ENCODE measurements around the gene BCAT1. TPM values are rescaled to one million over a fixed set of nuclear protein-coding genes. Genes with fewer than 3 reads are reported as not detected.
"Not testable (repeated sequence)": the region's sequence is repeated elsewhere in the genome, so short reads cannot be mapped to it uniquely, and the experiment has no call there.

BCAT1 gene
- total RNA-seq, 1 donor from 2014 or later = 39.7 TPM

DNA sequence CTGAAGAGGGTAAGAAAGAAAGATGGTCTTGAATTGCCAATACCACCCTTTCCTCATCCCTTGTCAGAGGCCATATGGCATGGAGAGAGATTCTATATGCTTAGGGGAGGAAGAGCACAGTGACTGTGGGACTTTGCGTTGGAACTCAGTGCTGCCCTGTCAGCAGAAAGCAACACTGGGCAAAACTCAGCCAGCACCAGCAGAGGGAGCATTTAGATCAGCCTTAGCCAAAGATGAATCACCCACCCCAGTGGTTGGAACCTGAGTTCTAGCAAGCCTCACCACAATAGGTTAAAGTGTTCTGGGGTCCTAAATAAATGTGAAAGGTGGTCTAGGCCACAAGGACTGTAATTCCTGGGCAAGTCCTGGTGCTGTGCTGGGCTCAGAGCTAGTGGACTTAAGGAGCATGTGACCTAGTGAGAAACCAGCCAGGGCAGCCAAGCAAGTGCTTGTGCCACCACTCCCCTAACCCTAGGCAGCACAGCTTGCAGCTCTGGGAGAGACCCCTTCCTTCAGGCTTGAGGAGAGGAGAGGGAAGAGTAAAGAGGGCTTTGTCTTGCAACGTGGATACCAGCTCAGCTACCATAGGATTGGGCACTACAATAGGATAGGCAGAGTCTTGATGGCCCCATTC is 11.4 kb upstream of the BCAT1 start:
- intact Hi-C loops (cut with micrococcal nuclease) = loop anchor here (1.0 kb wide), 2 partner anchors 170 to 195 kb away; no protein-coding TSS in a partner anchor

DNA sequence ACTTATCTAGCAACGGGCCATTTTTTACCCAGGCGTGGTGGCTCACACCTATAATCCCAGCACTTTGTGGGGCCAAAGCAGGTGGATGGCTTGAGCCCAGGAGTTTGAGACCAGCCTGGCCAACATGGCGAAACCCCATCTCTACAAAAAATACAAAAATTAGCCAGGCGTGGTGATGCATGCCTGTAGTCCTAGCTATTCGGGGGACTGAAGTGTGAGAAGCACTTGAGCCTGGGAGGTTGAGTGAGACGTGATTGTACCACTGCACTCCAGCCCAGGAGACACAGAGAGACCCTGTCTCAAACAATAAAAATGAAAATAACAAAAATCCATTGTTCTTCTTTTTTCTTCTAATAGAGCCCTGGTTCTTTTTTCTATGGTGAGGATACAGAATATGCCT is 7.5 kb upstream of the BCAT1 start:
- intact Hi-C loops (cut with micrococcal nuclease) = not testable (repeated sequence)

DNA sequence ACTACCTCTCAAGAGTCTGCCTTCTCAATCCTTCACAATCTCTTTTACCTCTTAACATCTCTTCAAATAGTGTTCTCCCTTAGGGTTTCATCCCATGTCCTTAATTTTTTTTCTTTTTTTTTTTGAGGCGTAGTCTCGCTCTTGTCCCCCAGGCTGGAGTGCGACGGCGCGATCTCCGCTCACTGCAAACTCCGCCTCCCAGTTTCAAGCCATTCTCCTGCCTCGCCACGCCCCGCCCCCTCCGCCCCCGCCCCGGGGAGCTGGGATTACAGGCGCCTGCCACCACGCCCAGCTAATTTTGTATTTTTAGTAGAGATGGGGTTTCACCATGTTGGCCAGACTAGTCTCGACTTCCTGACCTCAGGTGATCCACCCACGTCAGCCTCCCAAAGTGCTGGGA is 7.0 kb upstream of the BCAT1 start:
- intact Hi-C loops (cut with micrococcal nuclease) = no loop called here

DNA sequence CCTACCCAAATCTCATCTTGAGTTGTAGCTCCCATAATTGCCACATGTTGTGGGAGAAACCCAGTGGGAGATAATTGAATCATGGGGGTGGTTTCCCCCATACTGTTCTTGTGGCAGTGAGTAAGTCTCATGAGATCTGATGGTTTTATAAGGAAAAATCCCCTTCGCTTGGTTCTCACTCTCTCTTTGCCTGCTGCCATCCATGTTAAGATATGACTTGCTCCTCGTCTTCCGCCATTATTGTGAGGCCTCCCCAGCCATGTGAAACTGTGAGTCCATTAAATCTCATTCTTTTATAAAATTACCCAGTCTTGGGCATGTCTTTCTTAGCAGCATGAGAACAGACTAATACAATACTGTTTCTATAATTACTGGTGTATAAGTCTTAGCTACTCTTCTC is 6.5 kb upstream of the BCAT1 start:
- intact Hi-C loops (cut with micrococcal nuclease) = no loop called here

DNA sequence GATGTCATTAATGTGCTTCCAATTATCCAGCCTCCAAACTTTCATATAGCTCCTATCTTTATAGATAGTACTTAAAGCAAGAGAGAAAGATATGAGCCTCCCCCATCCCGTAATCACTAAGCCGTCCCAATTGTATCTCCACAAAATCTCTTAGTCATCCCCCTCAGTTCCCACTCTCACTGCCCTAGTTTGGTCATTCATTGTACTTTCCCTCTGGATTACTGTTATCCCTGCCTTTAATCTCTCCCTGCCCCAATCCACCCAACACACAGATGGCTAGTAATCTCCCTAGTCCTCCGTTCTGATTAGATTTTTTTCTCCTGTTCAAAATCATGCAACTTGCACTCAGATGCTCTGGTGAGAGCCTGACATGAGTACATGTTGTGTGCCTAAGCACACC is 5.4 kb upstream of the BCAT1 start:
- intact Hi-C loops (cut with micrococcal nuclease) = no loop called here

DNA sequence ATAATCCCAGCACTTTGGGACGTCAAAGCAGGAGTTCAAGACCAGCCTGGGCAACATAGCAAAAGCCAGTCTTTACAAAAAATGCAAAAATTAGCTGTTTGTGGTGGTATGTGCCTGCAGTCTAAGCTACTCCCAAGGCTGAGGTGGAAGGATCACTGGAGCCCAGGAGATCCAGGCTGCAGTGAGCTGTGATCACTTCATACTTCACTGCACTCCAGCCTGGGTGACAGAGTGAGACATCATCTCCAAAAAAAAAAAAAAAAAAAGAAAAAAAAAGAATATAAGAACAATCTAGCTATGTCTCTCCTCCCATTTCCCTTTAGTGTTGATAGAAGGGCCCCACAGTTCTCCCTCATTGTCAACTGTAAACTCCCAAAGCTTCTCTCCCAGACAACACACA is 3.5 kb upstream of the BCAT1 start:
- intact Hi-C loops (cut with micrococcal nuclease) = no loop called here

DNA sequence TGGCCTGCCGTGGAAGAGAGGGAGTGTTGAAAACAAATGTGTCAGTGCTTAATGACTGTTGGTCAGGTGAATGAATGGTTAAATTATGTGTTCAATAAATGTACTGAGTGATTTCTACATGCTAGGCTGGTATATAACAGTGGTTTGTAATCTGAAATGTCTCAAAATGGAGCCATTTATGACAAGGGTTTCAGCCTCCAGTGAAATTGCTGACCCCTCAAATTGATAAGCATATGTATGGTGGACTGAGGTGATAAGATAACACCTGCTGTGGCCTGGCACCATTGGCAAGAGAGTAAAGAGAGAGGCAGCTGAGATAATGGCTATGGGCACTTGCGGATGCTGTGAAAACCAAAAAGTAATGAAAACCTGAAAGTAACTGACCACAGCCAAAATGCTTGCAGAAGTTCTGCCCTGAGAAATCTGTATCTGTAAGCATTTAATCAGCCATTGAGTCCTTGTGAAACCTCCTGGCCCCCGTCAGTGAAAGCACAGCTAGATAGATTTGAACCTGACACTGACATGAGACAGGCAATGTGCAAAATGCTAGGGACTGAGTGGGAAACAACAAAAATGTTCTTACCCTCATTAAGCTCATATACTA is 1.4 kb upstream of the BCAT1 start:
- intact Hi-C loops (cut with micrococcal nuclease) = no loop called here

DNA sequence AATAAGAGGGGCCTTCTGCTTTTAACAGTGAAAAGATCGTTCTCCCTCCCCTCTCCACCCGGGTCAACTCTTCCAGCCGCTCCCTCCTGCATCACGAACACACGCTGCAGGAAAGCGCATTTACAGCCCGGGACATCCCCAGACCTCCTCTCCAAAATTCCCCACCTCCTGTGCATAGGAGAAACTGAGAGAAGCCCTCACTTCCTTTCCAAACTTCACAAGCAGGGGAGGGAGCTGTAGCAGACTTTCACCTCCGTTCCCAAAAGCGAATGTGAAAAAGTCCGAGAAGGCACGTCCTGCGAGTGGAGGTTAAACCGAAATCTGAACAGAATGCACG is 513 bp downstream of the BCAT1 start:
- intact Hi-C loops (cut with micrococcal nuclease) = loop anchor here (1.0 kb wide), 1 partner anchor 109 kb away; no protein-coding TSS in a partner anchor

DNA sequence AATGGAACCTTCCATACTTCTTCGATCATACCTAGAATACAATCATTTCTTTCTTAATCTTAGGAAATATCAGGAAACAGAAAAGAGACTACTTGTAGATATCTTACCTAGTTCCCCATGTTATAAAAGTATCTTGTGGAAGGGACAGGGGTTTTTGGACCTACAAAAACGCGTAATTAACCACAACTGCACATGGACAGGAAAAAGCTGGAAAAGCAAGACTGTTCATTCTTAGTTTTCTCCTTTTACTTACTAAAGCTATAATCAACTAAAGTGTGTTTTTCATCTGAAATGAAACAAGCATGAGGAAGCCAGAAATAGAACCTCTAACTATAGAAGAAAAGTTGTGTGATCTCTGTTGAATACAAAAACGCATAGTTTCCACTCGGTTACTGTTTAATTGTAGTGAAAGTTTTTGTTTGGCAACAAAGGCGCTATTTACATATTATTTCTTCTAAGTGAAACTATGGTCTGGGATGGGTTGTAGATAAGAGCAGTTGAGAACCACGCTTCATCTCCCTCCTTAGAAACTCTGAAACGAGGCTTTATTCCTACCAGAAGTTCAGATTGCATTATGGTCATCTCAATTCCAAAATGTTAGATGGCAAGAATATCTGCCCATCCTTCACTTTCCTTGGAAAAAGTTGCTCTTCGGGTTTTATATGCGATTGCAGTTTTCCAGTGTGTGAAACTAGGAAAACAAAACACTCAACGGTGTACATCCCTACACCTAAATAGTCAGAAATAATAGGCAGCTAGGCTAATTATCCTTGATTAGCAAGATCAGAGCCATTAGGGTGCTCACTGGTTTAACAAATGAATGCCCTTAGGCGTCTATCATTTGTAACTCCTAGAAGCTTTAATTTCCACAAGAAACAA is 1.1 kb downstream of the BCAT1 start:
- intact Hi-C loops (cut with micrococcal nuclease) = loop anchor here (1.0 kb wide), 3 partner anchors 44 to 108 kb away; no protein-coding TSS in a partner anchor

DNA sequence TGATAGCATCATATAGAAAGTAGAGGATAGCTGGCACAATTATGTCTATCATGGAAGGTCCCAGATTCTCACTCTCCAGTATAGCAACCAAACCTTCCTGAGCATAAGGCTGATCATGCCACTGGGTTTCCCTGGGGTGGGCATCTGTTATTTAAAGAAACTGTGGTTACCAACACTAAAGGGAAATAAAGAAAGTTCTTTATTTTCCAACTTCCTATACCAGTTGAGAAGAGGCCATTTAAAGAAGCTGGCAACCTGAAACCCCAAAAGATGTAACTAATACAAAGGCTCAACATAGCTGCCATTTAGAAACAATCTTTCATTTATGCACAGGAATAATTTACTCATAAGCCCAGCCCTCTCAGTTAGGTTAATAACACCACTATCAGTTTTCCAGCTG is 3.1 kb downstream of the BCAT1 start:
- intact Hi-C loops (cut with micrococcal nuclease) = no loop called here

DNA sequence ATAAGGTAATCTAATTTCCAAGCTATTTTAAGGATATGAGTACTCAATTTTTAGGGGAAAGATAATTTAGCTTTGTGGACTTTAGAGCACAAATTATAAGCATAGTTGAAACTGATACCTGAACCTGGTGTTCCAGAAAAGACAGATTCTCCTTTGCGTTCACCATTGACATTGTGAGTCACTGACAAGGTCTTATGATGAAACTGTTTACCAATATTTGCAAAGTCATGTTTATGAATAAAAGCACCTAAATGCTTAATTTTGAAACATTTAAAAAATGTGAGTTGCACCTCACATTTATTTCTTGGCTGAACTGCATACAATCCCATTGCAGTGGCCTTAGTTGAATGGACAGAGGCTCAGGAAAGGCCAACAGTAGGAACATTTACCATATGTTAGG is 3.9 kb downstream of the BCAT1 start:
- intact Hi-C loops (cut with micrococcal nuclease) = no loop called here

DNA sequence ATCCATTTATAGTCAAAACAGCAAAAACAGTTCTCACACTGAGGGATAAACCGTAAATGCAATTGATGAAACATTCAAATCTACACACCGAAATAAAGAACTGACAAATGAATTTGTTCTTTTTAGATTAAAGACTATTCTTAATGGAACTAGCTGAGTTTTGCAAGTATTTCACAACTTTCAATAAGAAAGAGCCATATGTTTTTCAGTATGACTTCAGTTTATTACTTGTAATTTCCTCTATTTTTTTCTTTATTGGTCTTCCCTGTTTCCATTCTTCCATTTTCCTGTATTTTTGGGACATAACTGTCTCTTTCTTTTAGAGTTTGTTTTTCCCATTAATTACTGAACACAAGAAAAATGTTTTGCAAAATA is 4.3 kb downstream of the BCAT1 start:
- intact Hi-C loops (cut with micrococcal nuclease) = no loop called here

DNA sequence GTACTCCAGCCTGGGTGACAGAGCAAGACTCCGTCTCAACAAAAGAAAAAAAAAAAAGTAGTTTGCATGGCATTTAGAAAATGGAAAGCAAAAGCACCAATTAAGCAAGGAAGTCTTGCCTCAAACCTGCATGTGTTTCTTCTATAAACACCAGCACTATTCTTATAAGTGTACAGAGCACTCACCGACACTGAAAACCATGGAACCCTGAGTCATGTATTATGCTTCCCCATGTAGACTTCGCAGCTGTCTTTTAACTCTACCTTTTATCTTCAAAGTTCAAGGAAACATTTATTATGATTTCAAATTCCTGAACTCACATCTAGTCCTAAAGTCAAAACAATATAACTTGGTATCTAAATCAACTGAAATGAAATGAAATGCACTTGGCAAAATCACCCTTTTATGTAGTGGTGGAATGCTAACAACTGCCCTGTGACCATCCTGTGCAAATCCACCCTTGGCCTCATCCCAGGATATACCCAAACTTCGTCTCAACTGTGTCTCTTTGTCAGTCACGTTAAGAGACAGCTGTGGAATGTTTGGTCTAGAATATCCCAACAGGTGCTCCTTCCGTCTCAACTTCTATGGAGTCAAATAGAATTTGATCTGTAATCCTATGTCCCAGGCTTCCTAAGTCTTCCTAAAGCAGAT is 4.8 kb downstream of the BCAT1 start:
- intact Hi-C loops (cut with micrococcal nuclease) = no loop called here

DNA sequence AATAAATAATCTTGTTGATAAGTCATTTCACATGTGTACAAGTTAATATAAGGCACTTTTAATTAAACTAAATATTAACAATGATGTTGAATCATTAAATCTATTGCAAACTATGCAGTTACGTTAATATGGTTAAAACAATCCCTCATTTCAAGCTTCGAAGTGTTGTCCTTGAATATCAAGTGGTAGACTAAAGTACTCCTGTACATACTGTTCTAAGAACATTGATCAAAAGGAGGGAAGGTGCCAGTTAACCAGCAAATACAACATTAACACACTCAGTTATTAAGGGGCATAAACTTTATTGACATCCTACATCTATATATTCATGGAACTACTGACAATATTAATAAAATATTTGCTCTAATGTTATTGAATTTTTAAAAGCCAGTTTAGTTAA is 8.7 kb downstream of the BCAT1 start:
- intact Hi-C loops (cut with micrococcal nuclease) = no loop called here

DNA sequence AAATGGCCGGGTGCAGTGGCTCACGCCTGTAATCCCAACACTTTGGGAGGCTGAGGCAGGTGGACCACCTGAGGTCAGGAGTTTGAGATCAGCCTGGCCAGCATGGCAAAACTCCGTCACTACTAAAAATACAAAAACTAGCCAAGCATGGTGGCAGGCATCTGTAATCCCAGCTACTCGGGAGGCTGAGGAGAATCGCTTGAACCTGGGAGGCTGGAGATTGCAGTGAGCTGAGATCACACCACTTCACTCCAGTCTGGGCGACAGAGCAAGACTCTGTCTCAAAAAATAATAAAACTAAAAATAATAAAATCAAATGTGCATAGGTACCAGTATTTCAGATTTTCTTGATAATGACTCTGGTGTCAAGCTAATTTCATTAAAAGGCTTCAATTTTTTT is 9.3 kb downstream of the BCAT1 start:
- intact Hi-C loops (cut with micrococcal nuclease) = not testable (repeated sequence)

DNA sequence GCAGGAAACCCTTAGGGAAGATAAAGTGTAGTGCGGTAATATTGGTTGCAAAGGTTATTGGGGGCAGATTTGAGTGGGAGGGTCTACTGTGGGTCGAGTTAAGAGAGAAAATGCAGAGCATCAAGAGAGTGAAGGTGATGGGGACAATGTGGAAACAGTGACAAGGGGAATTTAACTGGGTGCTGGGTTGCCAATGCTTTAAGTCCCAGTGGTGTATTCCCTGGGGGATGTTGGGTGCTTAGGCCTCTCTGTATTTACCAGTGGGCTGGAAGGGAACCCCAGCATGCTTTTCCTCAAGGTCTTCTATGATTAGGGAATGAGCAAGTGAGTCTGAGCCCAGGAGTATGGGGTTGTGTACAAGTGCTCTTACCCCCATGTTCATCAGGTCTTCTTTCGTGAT is 10.6 kb downstream of the BCAT1 start:
- intact Hi-C loops (cut with micrococcal nuclease) = no loop called here

DNA sequence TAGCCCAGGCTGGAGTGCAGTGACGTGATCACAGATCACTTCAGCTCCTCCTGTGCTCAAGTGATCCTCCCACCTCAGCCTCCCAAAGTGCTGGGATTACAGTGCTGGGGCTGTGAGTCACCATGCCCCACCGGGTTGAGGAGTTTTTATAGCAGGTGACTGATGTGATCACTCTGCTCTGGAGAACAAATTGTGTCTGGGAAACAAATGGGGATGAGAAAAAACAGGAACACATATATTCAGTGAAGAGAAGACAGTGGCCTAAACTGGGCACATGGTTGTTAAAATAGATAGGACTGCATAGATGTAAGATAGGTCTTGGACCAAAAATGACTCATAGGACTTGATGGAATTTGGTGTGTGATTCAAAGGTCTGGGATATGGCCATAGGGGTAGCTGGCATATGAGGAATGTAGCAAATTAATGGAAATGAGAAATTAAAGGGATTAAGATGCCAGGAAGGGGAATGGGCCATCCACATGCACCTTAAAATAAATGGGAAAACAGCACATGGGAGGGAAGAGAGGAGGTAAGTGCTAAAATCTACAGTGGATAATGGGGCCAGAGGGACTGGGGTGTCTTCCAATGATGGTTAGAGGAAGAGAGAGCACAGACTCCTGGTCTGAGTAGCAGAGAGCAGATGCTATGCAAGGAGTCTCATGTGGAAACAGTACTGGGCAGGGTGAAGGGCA is 11.2 kb downstream of the BCAT1 start:
- intact Hi-C loops (cut with micrococcal nuclease) = no loop called here

DNA sequence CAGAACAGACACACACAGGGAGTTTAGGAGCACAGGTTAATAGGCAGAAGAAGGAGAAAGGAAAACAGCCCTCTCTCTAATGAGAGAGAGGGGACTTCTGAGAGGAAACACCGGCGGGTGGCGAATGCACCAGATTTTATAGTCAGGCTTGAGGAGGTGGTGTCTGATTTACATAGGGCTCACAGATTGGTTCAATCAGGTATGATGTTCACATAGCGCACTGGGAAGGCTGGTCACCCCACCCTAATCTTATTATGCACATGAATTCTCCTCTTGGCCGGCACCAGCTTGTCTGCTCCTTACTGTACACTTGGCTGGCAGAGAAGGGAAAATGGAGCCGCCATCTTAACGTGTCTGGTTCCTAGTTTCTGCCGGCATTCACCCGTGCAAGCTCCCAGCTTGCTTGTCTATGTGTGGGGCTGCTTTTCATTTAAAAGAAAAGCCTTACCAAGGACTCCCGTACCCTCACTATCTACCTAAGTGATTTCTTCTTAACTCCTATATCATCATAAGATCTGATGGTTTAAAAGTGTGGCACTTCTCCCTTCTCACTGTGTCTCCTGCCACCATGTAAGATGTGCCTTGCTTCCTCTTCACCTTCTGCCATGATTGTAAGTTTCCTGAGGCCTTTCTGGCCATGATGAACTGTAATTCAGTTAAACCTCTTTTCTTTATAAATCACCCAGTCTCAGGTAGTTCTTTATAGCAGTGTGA is 15.1 kb downstream of the BCAT1 start:
- intact Hi-C loops (cut with micrococcal nuclease) = no loop called here

DNA sequence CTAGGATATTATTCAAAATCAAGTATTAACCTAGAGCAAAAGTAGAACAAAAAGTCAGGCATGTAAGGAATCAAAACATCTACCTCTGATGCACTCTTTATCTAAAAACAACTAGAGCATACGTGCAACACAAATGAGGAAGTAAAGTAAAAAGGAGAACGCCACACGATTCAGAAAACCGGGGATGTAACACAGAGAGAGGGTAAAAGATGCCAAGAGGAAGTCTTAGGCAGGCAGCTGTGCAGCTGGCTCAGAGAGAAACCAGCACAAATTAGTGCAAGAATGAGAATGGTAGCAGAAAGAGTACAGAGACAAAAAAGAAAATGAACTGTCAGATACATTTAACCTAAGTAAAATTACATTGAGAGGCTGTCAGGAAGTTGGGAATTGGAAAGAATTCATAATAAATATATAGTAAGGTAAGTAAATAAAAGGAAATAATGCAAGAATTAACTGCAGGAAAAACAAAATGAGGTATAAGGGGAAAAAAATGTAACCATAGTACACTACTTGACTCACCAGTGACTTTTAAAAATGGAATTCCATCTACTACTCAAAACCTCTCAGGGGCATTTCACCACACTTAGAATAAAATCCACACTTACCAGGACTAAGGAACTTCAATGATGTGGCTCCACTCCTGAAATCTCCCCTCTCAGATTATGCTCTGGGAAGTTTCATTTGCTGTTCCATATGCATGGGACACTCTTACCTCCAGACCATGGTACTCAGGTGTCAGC is 17.1 kb downstream of the BCAT1 start:
- intact Hi-C loops (cut with micrococcal nuclease) = no loop called here

DNA sequence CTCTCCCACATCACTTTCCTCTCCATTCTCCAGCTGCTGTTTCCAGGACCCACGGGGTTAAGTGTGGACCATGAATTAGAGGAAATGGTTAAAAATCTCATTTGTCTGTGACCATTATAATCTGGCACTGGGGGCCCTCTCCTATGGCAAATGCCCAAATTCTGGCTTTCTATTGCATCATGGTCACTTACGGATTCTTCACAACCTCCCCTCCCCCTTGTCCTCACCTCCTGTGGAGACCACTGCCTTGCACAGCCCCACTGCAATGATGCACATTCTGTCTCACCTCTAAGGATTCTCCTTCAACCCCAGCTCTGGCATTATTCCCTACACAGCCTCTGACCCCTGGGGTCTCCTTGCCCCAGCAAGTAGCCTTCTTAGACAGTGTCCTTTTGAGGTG is 18.9 kb downstream of the BCAT1 start:
- intact Hi-C loops (cut with micrococcal nuclease) = no loop called here

All from T-helper 1 cell treated with Interleukin-12 subunit alpha and Interleukin-12 subunit beta and Interleukin-4 antibody, amounts not matched to agents 30 ng/mL and 1 ng/mL, for 36 hours (primary cell).